SK-N-MC (cell line): Measurements from ENCODE around the gene LRRTM4.
"Not testable (repeated sequence)": the region's sequence is repeated elsewhere in the genome, so short reads cannot be mapped to it uniquely, and the experiment has no call there.

ENCODE experiments used
- DNase-seq: peaks from one replicate; pipeline ENCODE4 v3.0.0-alpha.2; 2011; ENCODE audit warnings: low read depth, low spot score
- H3K27ac ChIP-seq: fragments of 200-600 bp; sonication (generic); 2 replicates; pipeline ENCODE4 v1.5.1; 2016; ENCODE audit warnings: mixed run types
- H3K36me3 ChIP-seq: fragments of 200-600 bp; sonication (generic); 2 replicates; pipeline ENCODE4 v1.6.1; 2017; ENCODE audit warnings: antibody characterized with exemption, low read length, mixed read lengths; ENCODE audit not compliant: insufficient read depth
- H3K4me3 ChIP-seq: fragments of 200-600 bp; sonication (generic); 2 replicates; pipeline ENCODE4 v1.5.1; 2016
- H3K9ac ChIP-seq: fragments of 200-600 bp; sonication (generic); 2 replicates; pipeline ENCODE4 v1.8.0; 2017; ENCODE audit warnings: mixed run types, mixed read lengths; ENCODE audit not compliant: insufficient read length
- H3K9me3 ChIP-seq: fragments of 200-600 bp; sonication (generic); 2 replicates; pipeline ENCODE4 v1.6.1; 2017; ENCODE audit warnings: low read depth, mild to moderate bottlenecking, antibody characterized with exemption, low read length, moderate library complexity, mixed read lengths
- EZH2 ChIP-seq: fragments of 200-600 bp; sonication (generic); IDR thresholded peaks from one replicate; pipeline ENCODE4 v1.6.1; 2017; ENCODE audit warnings: antibody characterized with exemption
- FOXP2 ChIP-seq: optimal IDR thresholded peaks from 2 replicates; pipeline ENCODE3; 2011; ENCODE audit warnings: mild to moderate bottlenecking, moderate library complexity; ENCODE audit not compliant: insufficient read depth; ENCODE audit errors: extremely low read length, control extremely low read depth
- POLR2AphosphoS5 ChIP-seq: IDR thresholded peaks from 2 replicates; pipeline ENCODE4 v1.6.1; 2012; ENCODE audit warnings: mild to moderate bottlenecking, low read depth, low read length, borderline replicate concordance

Gene LRRTM4

DNA sequence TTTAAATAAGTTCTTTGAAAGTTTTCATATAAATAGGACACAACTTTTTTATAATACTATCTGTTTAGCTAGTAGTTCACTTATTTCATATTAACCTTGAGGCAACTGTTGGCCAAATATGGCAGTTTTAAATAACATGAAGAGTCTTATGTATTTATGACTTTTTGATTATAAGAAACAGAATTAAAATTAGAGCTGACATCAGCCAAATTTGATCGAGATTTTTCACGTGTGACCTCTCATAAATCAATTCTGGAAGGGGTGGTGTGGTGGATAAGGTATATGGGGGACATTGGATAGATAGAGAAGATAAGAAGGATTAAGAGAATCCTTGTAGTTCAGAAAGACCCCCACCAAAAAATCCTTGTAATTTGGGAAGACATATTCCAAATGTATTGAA, 776.6 kb downstream of the LRRTM4 start:
- TF ChIP-seq FOXP2 (no peak), POLR2AphosphoS5 (no peak), EZH2 (no peak)
- Histone ChIP-seq H3K9ac (no peak overlapping the region), H3K9me3 (no peaks in the 10 kb centered on the region), H3K4me3 (no peak overlapping the region), H3K27ac (no peak overlapping the region), H3K36me3 (no peaks in the 10 kb centered on the region)
- no peak for DNase-seq

DNA sequence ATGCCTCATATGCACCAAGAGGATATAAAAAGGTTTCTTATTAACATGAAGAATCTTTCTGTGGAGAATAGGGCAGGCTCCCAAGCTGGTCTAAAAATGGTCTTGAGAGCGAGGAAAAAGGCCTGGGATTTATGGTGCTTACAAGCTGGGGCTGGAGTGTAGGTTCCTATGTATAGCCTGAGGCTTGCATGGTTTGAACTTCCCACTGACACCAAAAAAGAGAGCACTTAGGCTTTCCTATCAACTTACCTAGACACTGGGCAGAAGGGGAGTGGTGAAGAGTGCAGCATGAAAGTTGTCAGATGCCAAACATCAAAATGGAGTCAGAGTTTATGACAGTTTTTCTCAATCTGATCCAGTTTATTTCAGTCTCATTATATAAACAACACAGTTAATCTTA, 784.6 kb downstream of the LRRTM4 start:
- no peak overlapping the region for H3K4me3 ChIP-seq

DNA sequence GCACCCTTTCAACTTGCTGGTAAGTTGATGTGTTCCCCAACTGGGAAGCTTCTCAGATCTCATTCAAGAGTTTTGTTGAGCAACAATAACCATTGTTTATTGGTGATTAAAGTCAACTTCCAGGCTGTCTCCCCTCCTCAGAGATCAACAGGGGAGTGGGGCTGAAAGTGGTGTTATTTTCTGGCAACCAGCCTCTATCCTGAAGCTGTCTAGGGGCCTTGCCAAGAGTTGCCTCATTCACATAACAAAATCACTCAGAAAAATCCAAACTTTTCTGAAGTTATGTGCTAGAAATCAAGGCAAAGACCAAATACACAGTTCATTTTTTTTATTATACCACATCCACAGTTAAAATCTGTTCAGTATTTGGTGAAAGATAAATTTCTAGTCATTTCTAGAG, 788.4 kb downstream of the LRRTM4 start:
- TF ChIP-seq EZH2 (no peak), POLR2AphosphoS5 (no peak), FOXP2 (no peak)
- no peak overlapping the region for H3K9ac ChIP-seq
- no peaks in the 10 kb centered on the region for H3K9me3 ChIP-seq
- no peaks in the 10 kb centered on the region for H3K36me3 ChIP-seq
- no peak overlapping the region for H3K27ac ChIP-seq
- no peak for DNase-seq
- no peak overlapping the region for H3K4me3 ChIP-seq

More for the DNA sequence above, 784.6 kb downstream of the LRRTM4 start:
- TF ChIP-seq POLR2AphosphoS5 (no peak), FOXP2 (no peak), EZH2 (no peak)
- H3K36me3 ChIP-seq = no peaks in the 10 kb centered on the region
- no peak for DNase-seq
- no peak overlapping the region for H3K9ac ChIP-seq
- H3K9me3 ChIP-seq = no peaks in the 10 kb centered on the region
- no peak overlapping the region for H3K27ac ChIP-seq

DNA sequence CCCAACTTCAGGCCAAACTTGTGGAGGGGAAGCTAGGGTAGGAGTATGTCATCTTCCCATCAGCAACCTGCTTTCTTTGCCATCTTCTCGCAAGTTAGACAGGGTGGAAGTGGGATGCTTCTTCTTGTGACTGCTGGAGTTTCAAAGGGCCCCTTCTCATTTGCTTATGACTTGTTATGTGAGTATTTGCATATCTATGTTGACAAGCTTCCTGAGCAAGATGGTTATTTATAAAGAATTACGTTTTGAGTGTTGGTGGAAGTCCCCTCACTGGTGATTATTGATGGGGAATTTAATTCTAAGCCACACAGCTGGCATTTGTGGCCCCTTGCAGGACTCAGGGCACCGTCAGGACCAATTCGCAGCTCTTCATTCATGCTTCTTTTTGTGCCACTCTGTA, 791.0 kb downstream of the LRRTM4 start:
- Histone ChIP-seq H3K27ac (no peak overlapping the region), H3K9me3 (no peaks in the 10 kb centered on the region), H3K36me3 (no peaks in the 10 kb centered on the region), H3K4me3 (no peak overlapping the region), H3K9ac (no peak overlapping the region)
- TF ChIP-seq FOXP2 (no peak), EZH2 (no peak), POLR2AphosphoS5 (no peak)
- no peak for DNase-seq

DNA sequence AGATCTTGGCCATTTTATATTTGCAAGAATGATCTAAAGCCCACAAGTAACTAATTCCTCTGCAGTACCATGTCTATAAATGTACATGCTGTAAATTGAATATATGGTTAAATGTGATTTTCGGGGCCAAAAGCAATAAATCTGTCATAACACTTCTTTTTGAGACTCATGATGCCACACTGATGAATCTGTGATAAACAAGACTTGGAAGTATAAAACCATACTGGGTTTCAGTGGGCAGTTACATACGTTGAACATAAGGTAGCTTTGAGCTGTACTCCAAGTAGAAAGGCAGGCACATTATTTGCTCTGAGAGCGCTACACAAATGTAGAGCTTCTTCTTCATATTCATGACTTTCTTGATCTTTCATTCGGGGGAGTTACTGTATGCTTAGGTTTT, 792.2 kb downstream of the LRRTM4 start:
- no peak for DNase-seq
- no peaks in the 10 kb centered on the region for H3K36me3 ChIP-seq
- no peak for TF ChIP-seq FOXP2
- no peak for TF ChIP-seq EZH2
- TF ChIP-seq POLR2AphosphoS5 = no peak
- no peak overlapping the region for H3K9ac ChIP-seq
- H3K4me3 ChIP-seq = no peak overlapping the region
- no peaks in the 10 kb centered on the region for H3K9me3 ChIP-seq
- H3K27ac ChIP-seq = no peak overlapping the region

DNA sequence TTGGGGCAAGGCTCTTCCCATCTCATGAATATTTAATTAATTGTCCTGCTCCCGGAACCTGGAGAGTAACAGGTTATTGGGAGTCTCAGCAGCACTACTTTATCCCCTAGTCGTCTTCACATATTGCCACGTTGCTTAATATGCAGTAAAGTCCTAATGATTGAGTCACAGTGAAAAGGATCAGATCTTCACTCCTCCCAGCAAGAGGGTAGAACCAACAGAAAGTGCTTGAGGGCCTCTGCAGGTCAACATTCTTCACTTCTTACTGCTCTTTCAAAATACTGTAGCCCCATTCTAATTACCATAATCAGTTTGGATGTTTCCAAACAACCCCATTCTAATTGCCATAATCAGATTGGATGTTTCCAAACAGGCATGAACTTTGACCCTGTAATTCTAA, 801.0 kb downstream of the LRRTM4 start:
- no peak overlapping the region for H3K4me3 ChIP-seq

DNA sequence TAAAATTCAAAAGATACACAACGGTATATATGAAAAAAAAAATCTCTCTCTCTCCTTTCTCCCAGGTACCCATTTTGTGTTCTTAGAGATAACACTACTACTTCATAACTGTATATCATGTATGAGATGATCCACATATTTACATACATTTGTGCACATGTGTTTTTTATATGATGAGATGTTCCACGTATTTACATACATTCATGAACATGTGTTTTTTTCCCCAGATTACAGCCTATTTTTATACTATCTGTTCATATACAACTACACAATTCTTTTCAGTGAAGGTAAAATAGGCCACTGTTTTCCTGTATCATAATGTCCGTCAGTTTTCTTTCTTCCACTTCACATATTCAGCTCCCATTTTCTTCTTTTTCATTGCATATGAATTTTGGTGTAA, 808.9 kb downstream of the LRRTM4 start:
- DNase-seq = no peak
- Histone ChIP-seq H3K9me3 (no peaks in the 10 kb centered on the region), H3K4me3 (no peak overlapping the region), H3K27ac (no peak overlapping the region), H3K9ac (no peak overlapping the region), H3K36me3 (no peaks in the 10 kb centered on the region)
- TF ChIP-seq FOXP2 (no peak), POLR2AphosphoS5 (no peak), EZH2 (no peak)

More for the DNA sequence above, 801.0 kb downstream of the LRRTM4 start:
- Histone ChIP-seq H3K36me3 (no peaks in the 10 kb centered on the region), H3K9me3 (no peaks in the 10 kb centered on the region), H3K9ac (no peak overlapping the region), H3K27ac (no peak overlapping the region)
- TF ChIP-seq EZH2 (no peak), FOXP2 (no peak), POLR2AphosphoS5 (no peak)
- DNase-seq = no peak

DNA sequence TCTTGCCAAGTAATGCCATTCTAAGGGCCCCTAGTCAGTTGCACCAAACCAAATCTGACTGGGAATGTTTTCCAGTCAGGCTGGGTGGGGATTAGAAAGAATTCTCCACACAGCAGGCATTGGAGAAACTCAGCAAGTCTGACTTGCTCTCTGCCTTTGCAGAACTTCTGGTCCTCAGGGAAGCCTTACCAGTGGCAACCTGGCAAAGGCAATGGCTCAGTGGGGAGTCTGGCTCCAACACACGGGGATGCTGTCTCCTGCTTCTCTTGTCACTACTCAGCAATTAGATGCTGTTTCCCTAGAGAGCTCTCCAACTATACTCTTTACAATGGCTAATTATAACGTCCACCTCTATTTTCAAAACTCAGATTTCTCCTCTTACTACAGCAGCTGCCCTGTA, 810.7 kb downstream of the LRRTM4 start:
- H3K36me3 ChIP-seq = no peaks in the 10 kb centered on the region
- H3K4me3 ChIP-seq = no peak overlapping the region
- no peaks in the 10 kb centered on the region for H3K9me3 ChIP-seq
- DNase-seq = no peak
- no peak overlapping the region for H3K27ac ChIP-seq
- no peak overlapping the region for H3K9ac ChIP-seq
- TF ChIP-seq FOXP2 (no peak), POLR2AphosphoS5 (no peak), EZH2 (no peak)

DNA sequence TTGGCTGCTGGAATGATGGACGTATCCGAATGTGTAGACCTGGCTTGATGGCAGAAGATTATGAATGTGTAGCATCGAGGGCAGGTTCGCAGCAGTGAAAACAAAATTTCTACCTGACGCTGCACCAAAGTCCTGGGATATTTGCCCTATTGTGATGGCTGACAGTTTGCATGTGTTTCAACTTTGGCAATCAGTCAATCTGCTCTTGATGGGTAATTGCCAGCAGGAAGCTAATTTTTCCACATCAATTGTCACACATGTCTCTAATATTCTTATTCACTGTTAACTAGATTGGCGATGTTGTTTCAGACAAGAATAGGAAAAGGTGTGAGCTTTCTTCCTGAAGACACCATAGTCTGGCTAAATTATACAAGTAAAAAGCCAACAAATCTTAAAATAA, 821.3 kb downstream of the LRRTM4 start:
- Histone ChIP-seq H3K9ac (no peak overlapping the region), H3K4me3 (no peak overlapping the region), H3K36me3 (no peaks in the 10 kb centered on the region), H3K9me3 (no peaks in the 10 kb centered on the region), H3K27ac (no peak overlapping the region)
- no peak for TF ChIP-seq POLR2AphosphoS5
- no peak for TF ChIP-seq EZH2
- no peak for TF ChIP-seq FOXP2
- DNase-seq = no peak

DNA sequence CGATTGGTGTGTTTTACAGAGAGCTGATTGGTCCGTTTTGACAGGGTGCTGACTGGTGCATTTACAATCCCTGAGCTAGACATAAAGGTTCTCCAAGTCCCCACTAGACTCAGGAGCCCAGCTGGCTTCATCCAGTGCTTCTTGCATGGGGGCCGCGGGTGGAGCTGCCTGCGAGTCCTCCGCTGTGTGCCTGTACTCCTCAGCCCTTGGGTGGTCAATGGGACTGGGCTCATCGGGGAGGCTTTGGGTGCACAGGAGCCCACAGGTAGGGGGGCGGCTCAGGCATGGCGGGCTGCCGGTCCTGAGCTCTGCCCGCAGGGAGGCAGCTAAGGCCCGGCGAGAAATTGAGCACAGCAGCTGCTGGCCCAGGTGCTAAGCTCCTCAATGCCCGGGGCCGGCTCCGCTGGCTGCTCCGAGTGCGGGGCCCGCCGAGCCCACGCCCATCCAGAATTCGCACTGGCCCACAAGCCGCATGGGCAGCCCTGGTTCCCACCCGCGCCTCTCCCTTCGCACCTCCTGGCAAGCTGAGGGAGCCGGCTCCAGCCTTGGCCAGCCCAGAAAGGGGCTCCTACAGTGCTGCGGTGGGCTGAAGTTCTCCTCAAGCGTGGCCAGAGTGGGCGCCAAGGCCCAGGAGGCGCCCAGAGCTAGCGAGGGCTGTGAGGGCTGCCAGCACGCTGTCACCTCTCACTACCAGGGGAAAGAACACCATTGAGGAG, 824.0 kb downstream of the LRRTM4 start:
- not testable (repeated sequence) for DNase-seq, H3K4me3 ChIP-seq

More for the DNA sequence above, 824.0 kb downstream of the LRRTM4 start:
- H3K9ac ChIP-seq, H3K27ac ChIP-seq, H3K9me3 ChIP-seq, H3K36me3 ChIP-seq: not testable (repeated sequence)
